HCT116 (cell line): ENCODE data around the gene APBB2. TPM values are rescaled to one million over a fixed set of nuclear protein-coding genes. Genes with fewer than 3 reads are reported as not detected.

ENCODE experiments used
- ATAC-seq: fragments of 200-7000 bp; cut with Tn5 transposase; 2 replicates; pipeline ENCODE4 v1.9.1; 2020; ENCODE audit warnings: mild to moderate bottlenecking, moderate library complexity
- BruUV-seq: library from RNA; stranded (reverse); fragments of 400-500 nt; replicated peaks from 2 replicates; lab custom pipeline; 2021; lab: Mats Ljungman, UMichigan
- CTCF ChIA-PET: fragments of 300-600 bp; sonication (Branson Sonifier 250); formaldehyde crosslinking; loops from one replicate; lab custom pipeline; 2021; ENCODE audit warnings: antibody characterized with exemption; lab: Charles Lee
- POLR2A ChIA-PET: fragments of 300-600, 350-600 bp; sonication (Branson Sonifier 250); formaldehyde crosslinking; loops from one replicate; lab custom pipeline; 2021; ENCODE audit warnings: antibody characterized with exemption; lab: Charles Lee
- RAD21 ChIA-PET, 2 experiments: fragments of 300-600 bp; sonication (Branson Sonifier 250); formaldehyde crosslinking; loops; one replicate each; lab custom pipeline; 2023; ENCODE audit warnings: low total read pairs in 2 of 2; ENCODE audit not compliant: uncharacterized antibody in 2 of 2, unreplicated experiment in 2 of 2, low non-redundant PET in 1 of 2; lab: Charles Lee
- DNase-seq: peaks from one replicate; pipeline ENCODE4 v3.0.0-alpha.2; 2010; ENCODE audit warnings: low read depth, low spot score
- H2AFZ ChIP-seq: fragments of 200-600 bp; shearing (Covaris generic), sonication (generic); 2 replicates; pipeline ENCODE4 v1.6.1; 2017; ENCODE audit warnings: low read depth, mixed run types, mixed read lengths, antibody characterized with exemption, low read length; ENCODE audit not compliant: poor library complexity, severe bottlenecking
- H3K27ac ChIP-seq: 2 replicates; pipeline ENCODE4 v1.5.1; 2012; ENCODE audit warnings: low read depth, low read length
- H3K27me3 ChIP-seq: fragments of 200-600 bp; sonication (generic); 2 replicates; pipeline ENCODE4 v1.6.1; 2016; ENCODE audit warnings: mixed run types, low read length, mixed read lengths; ENCODE audit not compliant: insufficient read depth
- H3K36me3 ChIP-seq, 2 experiments: fragments of 200-500 bp in 1 of 2; fragments of 200-600 bp in 1 of 2; sonication (Bioruptor generic) in 1 of 2; sonication (generic) in 1 of 2; 2 replicates each; pipeline versions ENCODE4 v1.5.1 to v1.6.1; 2014 to 2016; ENCODE audit warnings: low read length in 2 of 2, inconsistent platforms in 1 of 2, mixed read lengths in 1 of 2, mixed run types in 1 of 2; ENCODE audit not compliant: insufficient read depth in 2 of 2, control insufficient read depth in 1 of 2
- H3K4me1 ChIP-seq, 2 experiments: fragments of 200-600 bp in 1 of 2; sonication (generic) in 1 of 2; 2 replicates each; pipeline versions ENCODE4 v1.5.1 to v1.6.1; 2012 to 2017; ENCODE audit warnings: low read length in 2 of 2, inconsistent platforms in 1 of 2, mild to moderate bottlenecking in 1 of 2, mixed read lengths in 1 of 2, mixed run types in 1 of 2, moderate library complexity in 1 of 2; ENCODE audit not compliant: insufficient read depth in 2 of 2, control insufficient read depth in 1 of 2
- H3K4me2 ChIP-seq: fragments of 200-600 bp; sonication (generic); 2 replicates; pipeline ENCODE4 v1.6.1; 2017; ENCODE audit warnings: mixed run types, low read length, mixed read lengths
- H3K4me3 ChIP-seq, 2 experiments: fragments of 200-600 bp in 1 of 2; sonication (generic) in 1 of 2; replicated peaks in 1 of 2; 2 replicates each; pipeline ENCODE4 v1.5.1; 2011 to 2016; ENCODE audit warnings: low read length in 2 of 2, control low read depth in 1 of 2, low read depth in 1 of 2, mild to moderate bottlenecking in 1 of 2, mixed read lengths in 1 of 2, mixed run types in 1 of 2
- H3K79me2 ChIP-seq: fragments of 200-600 bp; sonication (generic); 2 replicates; pipeline ENCODE4 v1.6.1; 2017; ENCODE audit warnings: mild to moderate bottlenecking, mixed run types, low read length, moderate library complexity, mixed read lengths; ENCODE audit not compliant: insufficient read depth
- H3K9ac ChIP-seq: fragments of 200-600 bp; sonication (generic); 2 replicates; pipeline ENCODE4 v1.6.1; 2016; ENCODE audit warnings: low read length, mixed read lengths
- H3K9me2 ChIP-seq: fragments of 200-600 bp; sonication (generic), shearing (Covaris generic); 2 replicates; pipeline ENCODE4 v1.6.1; 2017; ENCODE audit warnings: mixed run types, mild to moderate bottlenecking, moderate library complexity; ENCODE audit not compliant: insufficient read depth
- H3K9me3 ChIP-seq, 2 experiments: fragments of 200-500 bp in 1 of 2; fragments of 200-600 bp in 1 of 2; sonication (Bioruptor generic) in 1 of 2; sonication (generic) in 1 of 2; 2 replicates each; pipeline ENCODE4 v1.6.1; 2014 to 2017; ENCODE audit warnings: low read length in 2 of 2, mixed read lengths in 2 of 2, inconsistent platforms in 1 of 2, low read depth in 1 of 2, mild to moderate bottlenecking in 1 of 2, mixed run types in 1 of 2, moderate library complexity in 1 of 2; ENCODE audit not compliant: control insufficient read depth in 1 of 2, insufficient read depth in 1 of 2
- H4K20me1 ChIP-seq: fragments of 200-600 bp; sonication (generic), shearing (Covaris generic); 2 replicates; pipeline ENCODE4 v1.6.1; 2017; ENCODE audit warnings: mixed run types, mild to moderate bottlenecking, moderate library complexity; ENCODE audit not compliant: insufficient read depth
- CBX3 ChIP-seq: IDR thresholded peaks from 2 replicates; pipeline ENCODE4 v1.6.1; 2012; ENCODE audit warnings: low read depth
- EGR1 ChIP-seq: IDR thresholded peaks from 2 replicates; pipeline ENCODE4 v1.6.1; 2012; ENCODE audit warnings: low read depth
- SRF ChIP-seq: IDR thresholded peaks from 2 replicates; pipeline ENCODE4 v1.6.1; 2012; ENCODE audit warnings: low read depth
- intact Hi-C: fragments of 100-400 bp; cut with micrococcal nuclease; formaldehyde crosslinking; loops from 2 replicates; pipeline ENCODE4 v1.10.0; 2022
- total RNA-seq: library from RNA; stranded (reverse); gene quantifications from one replicate; pipeline ENCODE4 v1.2.1, GENCODE V29; 2021; ENCODE audit not compliant: unreplicated experiment
- TF ChIP-seq, protein P1 (sequence below): IDR thresholded peaks from 2 replicates; pipeline ENCODE4 v1.6.1; 2012
- TF ChIP-seq, protein P2 (sequence below): IDR thresholded peaks from 2 replicates; pipeline ENCODE4 v1.6.1; 2011; ENCODE audit warnings: mild to moderate bottlenecking, low read length, moderate library complexity; ENCODE audit not compliant: insufficient replicate concordance; ENCODE audit errors: extremely low read depth
- TF ChIP-seq, protein P3 (sequence below): IDR thresholded peaks from 2 replicates; pipeline ENCODE4 v1.6.1; 2012

Gene APBB2
- total RNA-seq, 1 experiment from 2014 or later, result 72.5 TPM

GRCh38 chr4:40915318-40916217 lies 298.8 kb downstream of the APBB2 start:
- Histone ChIP-seq H3K27ac (no peak overlapping the region), H3K27me3 (no peaks in the 10 kb centered on the region)
- POLR2A ChIA-PET, result no interaction called here
- RAD21 ChIA-PET, result no interaction called here
- ATAC-seq, result no peak
- TF ChIP-seq, protein P1, sequence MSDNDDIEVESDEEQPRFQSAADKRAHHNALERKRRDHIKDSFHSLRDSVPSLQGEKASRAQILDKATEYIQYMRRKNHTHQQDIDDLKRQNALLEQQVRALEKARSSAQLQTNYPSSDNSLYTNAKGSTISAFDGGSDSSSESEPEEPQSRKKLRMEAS, result no peak
- TF ChIP-seq, protein P2, sequence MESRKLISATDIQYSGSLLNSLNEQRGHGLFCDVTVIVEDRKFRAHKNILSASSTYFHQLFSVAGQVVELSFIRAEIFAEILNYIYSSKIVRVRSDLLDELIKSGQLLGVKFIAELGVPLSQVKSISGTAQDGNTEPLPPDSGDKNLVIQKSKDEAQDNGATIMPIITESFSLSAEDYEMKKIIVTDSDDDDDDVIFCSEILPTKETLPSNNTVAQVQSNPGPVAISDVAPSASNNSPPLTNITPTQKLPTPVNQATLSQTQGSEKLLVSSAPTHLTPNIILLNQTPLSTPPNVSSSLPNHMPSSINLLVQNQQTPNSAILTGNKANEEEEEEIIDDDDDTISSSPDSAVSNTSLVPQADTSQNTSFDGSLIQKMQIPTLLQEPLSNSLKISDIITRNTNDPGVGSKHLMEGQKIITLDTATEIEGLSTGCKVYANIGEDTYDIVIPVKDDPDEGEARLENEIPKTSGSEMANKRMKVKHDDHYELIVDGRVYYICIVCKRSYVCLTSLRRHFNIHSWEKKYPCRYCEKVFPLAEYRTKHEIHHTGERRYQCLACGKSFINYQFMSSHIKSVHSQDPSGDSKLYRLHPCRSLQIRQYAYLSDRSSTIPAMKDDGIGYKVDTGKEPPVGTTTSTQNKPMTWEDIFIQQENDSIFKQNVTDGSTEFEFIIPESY, result no peak
- no peak for TF ChIP-seq EGR1
- TF ChIP-seq, protein P3, sequence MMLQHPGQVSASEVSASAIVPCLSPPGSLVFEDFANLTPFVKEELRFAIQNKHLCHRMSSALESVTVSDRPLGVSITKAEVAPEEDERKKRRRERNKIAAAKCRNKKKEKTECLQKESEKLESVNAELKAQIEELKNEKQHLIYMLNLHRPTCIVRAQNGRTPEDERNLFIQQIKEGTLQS, result no peak
- no peak for TF ChIP-seq SRF
- no peak for TF ChIP-seq CBX3
- TF ChIP-seq, all 23 proteins: peak for 0
- H3K4me1 ChIP-seq, result peaks cover 9 to 27% of the 10 kb centered on the region in 2 experiments
- H2AFZ ChIP-seq, result no peak overlapping the region
- H3K79me2 ChIP-seq, result no peaks in the 10 kb centered on the region
- no peak overlapping the region for H3K4me3 ChIP-seq
- intact Hi-C loops, result no loop called here
- no TSS peak for BruUV-seq
- H3K4me2 ChIP-seq, result no peak overlapping the region
- H3K9ac ChIP-seq, result no peak overlapping the region
- CTCF ChIA-PET, result interaction anchor here (0.8 to 2.6 kb wide), 2 partner anchors 9 to 74 kb away, joined by 3 to 10 read pairs; no protein-coding TSS in a partner anchor
- no peak for DNase-seq
- no peaks in the 10 kb centered on the region for H4K20me1 ChIP-seq
- H3K9me2 ChIP-seq, result no peaks in the 10 kb centered on the region
- H3K36me3 ChIP-seq, result no peaks in the 10 kb centered on the region; a peak in 1 of 4 replicates
- H3K9me3 ChIP-seq, result no peaks in the 10 kb centered on the region
